Measurements from ENCODE around the gene MAMLD1. TPM values are rescaled to one million over a fixed set of nuclear protein-coding genes. Genes with fewer than 3 reads are reported as not detected.

Gene MAMLD1
- total RNA-seq = 1 to 10 TPM; 2.7 to 3.4 TPM

- Mint-ChIP-seq H3K27me3 (ENCODE audit: low read depth) (peaks cover 26% of the 10 kb centered on the region), H3K27ac (peak within 1 kb of the TSS; percentile 42), H3K36me3 (ENCODE audit: insufficient read depth in 2 of 2) (peaks cover 0 to 1% of the 10 kb centered on the region in 2 donors), H3K4me1 (ENCODE audit: low read depth) (peaks cover 17% of the 10 kb centered on the region), H3K9me3 (no peaks in the 10 kb centered on the region), H3K4me3 (peak within 1 kb of the TSS; percentile 79 to 90)
- DNase-seq = peak; percentile 55 to 70
- peak; percentile 59 to 61 for ATAC-seq (replicated peaks in 1 of 2)
Measured at GRCh38 chrX:150362599-150363481, at the start of gene MAMLD1. Gene MAMLD1 (plus strand): TSS chrX:150363317. CDS start chrX:150445517, 82,200 bp downstream.

- H3K36me3 Mint-ChIP-seq (ENCODE audit: insufficient read depth in 2 of 2) = no peaks in the 10 kb centered on the region
- no peak overlapping the region for H3K27ac Mint-ChIP-seq
- H3K27me3 Mint-ChIP-seq (ENCODE audit: low read depth) = peaks cover 30% of the 10 kb centered on the region
- H3K4me3 Mint-ChIP-seq = no peak overlapping the region
- no peak for ATAC-seq (replicated peaks in 1 of 2)
- no peaks in the 10 kb centered on the region for H3K4me1 Mint-ChIP-seq (ENCODE audit: low read depth)
- no peak for DNase-seq
- no peaks in the 10 kb centered on the region for H3K9me3 Mint-ChIP-seq
Measured at GRCh38 chrX:150313514-150313913, 49.6 kb upstream of the MAMLD1 start.

- no peaks in the 10 kb centered on the region for H3K36me3 Mint-ChIP-seq (ENCODE audit: insufficient read depth in 2 of 2)
- DNase-seq (no peak), ATAC-seq (replicated peaks in 1 of 2) (no peak)
- no peaks in the 10 kb centered on the region for H3K4me1 Mint-ChIP-seq (ENCODE audit: low read depth)
- no peak overlapping the region for H3K27ac Mint-ChIP-seq
- H3K9me3 Mint-ChIP-seq = no peaks in the 10 kb centered on the region
- H3K4me3 Mint-ChIP-seq = no peak overlapping the region
- H3K27me3 Mint-ChIP-seq (ENCODE audit: low read depth) = peaks cover 30% of the 10 kb centered on the region
Measured at GRCh38 chrX:150314186-150314585, 48.9 kb upstream of the MAMLD1 start.

- Mint-ChIP-seq H3K36me3 (ENCODE audit: insufficient read depth in 2 of 2) (no peaks in the 10 kb centered on the region), H3K4me1 (ENCODE audit: low read depth) (no peaks in the 10 kb centered on the region), H3K27ac (no peak overlapping the region), H3K4me3 (no peak overlapping the region), H3K9me3 (no peaks in the 10 kb centered on the region), H3K27me3 (ENCODE audit: low read depth) (peaks cover 25% of the 10 kb centered on the region)
- ATAC-seq (replicated peaks in 1 of 2) = no peak
- DNase-seq = no peak
Measured at GRCh38 chrX:150316564-150316963, 46.6 kb upstream of the MAMLD1 start.

- DNase-seq (no peak), ATAC-seq (replicated peaks in 1 of 2) (no peak)
- H3K4me3 Mint-ChIP-seq = no peak overlapping the region
Measured at GRCh38 chrX:150323020-150323419, 40.1 kb upstream of the MAMLD1 start.

GRCh38 chrX:150324035-150324728, 38.9 kb upstream of the MAMLD1 start:
- peaks cover 4% of the 10 kb centered on the region for H3K4me1 Mint-ChIP-seq (ENCODE audit: low read depth)
- DNase-seq (no peak), ATAC-seq (replicated peaks in 1 of 2) (no peak)
- peaks cover 0 to 2% of the 10 kb centered on the region in 2 donors for H3K9me3 Mint-ChIP-seq
- H3K4me3 Mint-ChIP-seq = no peak overlapping the region
- H3K27ac Mint-ChIP-seq = no peak overlapping the region
- peaks cover 35% of the 10 kb centered on the region for H3K27me3 Mint-ChIP-seq (ENCODE audit: low read depth)
- peaks cover 0 to 3% of the 10 kb centered on the region in 2 donors for H3K36me3 Mint-ChIP-seq (ENCODE audit: insufficient read depth in 2 of 2)

More at GRCh38 chrX:150323020-150323419, 40.1 kb upstream of the MAMLD1 start:
- peaks cover 0 to 2% of the 10 kb centered on the region in 2 donors for H3K9me3 Mint-ChIP-seq
- H3K36me3 Mint-ChIP-seq (ENCODE audit: insufficient read depth in 2 of 2) = peaks cover 0 to 3% of the 10 kb centered on the region in 2 donors
- H3K27ac Mint-ChIP-seq = no peak overlapping the region
- H3K27me3 Mint-ChIP-seq (ENCODE audit: low read depth) = peaks cover 26% of the 10 kb centered on the region
- peaks cover 4% of the 10 kb centered on the region for H3K4me1 Mint-ChIP-seq (ENCODE audit: low read depth)

- H3K36me3 Mint-ChIP-seq (ENCODE audit: insufficient read depth in 2 of 2) = peaks cover 0 to 3% of the 10 kb centered on the region in 2 donors
- H3K9me3 Mint-ChIP-seq = peaks cover 0 to 2% of the 10 kb centered on the region in 2 donors
- H3K27ac Mint-ChIP-seq = no peak overlapping the region
- ATAC-seq (replicated peaks in 1 of 2) (no peak), DNase-seq (no peak)
- H3K4me3 Mint-ChIP-seq = no peak overlapping the region
- peaks cover 4% of the 10 kb centered on the region for H3K4me1 Mint-ChIP-seq (ENCODE audit: low read depth)
- peaks cover 35% of the 10 kb centered on the region for H3K27me3 Mint-ChIP-seq (ENCODE audit: low read depth)
Measured at GRCh38 chrX:150324919-150325318, 38.2 kb upstream of the MAMLD1 start.

GRCh38 chrX:150326541-150327247, 36.4 kb upstream of the MAMLD1 start:
- H3K4me3 Mint-ChIP-seq = no peak overlapping the region
- H3K27me3 Mint-ChIP-seq (ENCODE audit: low read depth) = peaks cover 35% of the 10 kb centered on the region
- H3K4me1 Mint-ChIP-seq (ENCODE audit: low read depth) = peaks cover 4% of the 10 kb centered on the region
- ATAC-seq (replicated peaks in 1 of 2) = no peak
- DNase-seq = no peak
- H3K9me3 Mint-ChIP-seq = peaks cover 0 to 2% of the 10 kb centered on the region in 2 donors
- H3K36me3 Mint-ChIP-seq (ENCODE audit: insufficient read depth in 2 of 2) = peaks cover 0 to 3% of the 10 kb centered on the region in 2 donors
- no peak overlapping the region for H3K27ac Mint-ChIP-seq

GRCh38 chrX:150329282-150329681, 33.8 kb upstream of the MAMLD1 start:
- Mint-ChIP-seq H3K36me3 (ENCODE audit: insufficient read depth in 2 of 2) (no peaks in the 10 kb centered on the region), H3K4me1 (ENCODE audit: low read depth) (peaks cover 4% of the 10 kb centered on the region), H3K27me3 (ENCODE audit: low read depth) (peaks cover 27% of the 10 kb centered on the region), H3K27ac (no peak overlapping the region), H3K9me3 (no peaks in the 10 kb centered on the region), H3K4me3 (no peak overlapping the region)
- no peak for ATAC-seq (replicated peaks in 1 of 2)
- no peak for DNase-seq

GRCh38 chrX:150329868-150330267, 33.2 kb upstream of the MAMLD1 start:
- peaks cover 22% of the 10 kb centered on the region for H3K27me3 Mint-ChIP-seq (ENCODE audit: low read depth)
- peaks cover 4% of the 10 kb centered on the region for H3K4me1 Mint-ChIP-seq (ENCODE audit: low read depth)
- H3K27ac Mint-ChIP-seq = no peak overlapping the region
- no peaks in the 10 kb centered on the region for H3K9me3 Mint-ChIP-seq
- DNase-seq (no peak), ATAC-seq (replicated peaks in 1 of 2) (no peak)
- H3K36me3 Mint-ChIP-seq (ENCODE audit: insufficient read depth in 2 of 2) = no peaks in the 10 kb centered on the region
- H3K4me3 Mint-ChIP-seq = no peak overlapping the region

GRCh38 chrX:150332023-150332422, 31.1 kb upstream of the MAMLD1 start:
- peaks cover 15% of the 10 kb centered on the region for H3K27me3 Mint-ChIP-seq (ENCODE audit: low read depth)
- H3K27ac Mint-ChIP-seq = no peak overlapping the region
- H3K4me1 Mint-ChIP-seq (ENCODE audit: low read depth) = no peaks in the 10 kb centered on the region
- no peaks in the 10 kb centered on the region for H3K9me3 Mint-ChIP-seq
- no peak for ATAC-seq (replicated peaks in 1 of 2)
- DNase-seq = no peak
- H3K36me3 Mint-ChIP-seq (ENCODE audit: insufficient read depth in 2 of 2) = no peaks in the 10 kb centered on the region
- no peak overlapping the region for H3K4me3 Mint-ChIP-seq

- H3K27ac Mint-ChIP-seq = no peak overlapping the region
Measured at GRCh38 chrX:150334100-150334499, 29.0 kb upstream of the MAMLD1 start.

GRCh38 chrX:150334981-150335380, 28.1 kb upstream of the MAMLD1 start:
- H3K36me3 Mint-ChIP-seq (ENCODE audit: insufficient read depth in 2 of 2) = no peaks in the 10 kb centered on the region
- DNase-seq (no peak), ATAC-seq (replicated peaks in 1 of 2) (no peak)
- no peaks in the 10 kb centered on the region for H3K4me1 Mint-ChIP-seq (ENCODE audit: low read depth)
- no peaks in the 10 kb centered on the region for H3K27me3 Mint-ChIP-seq (ENCODE audit: low read depth)
- H3K4me3 Mint-ChIP-seq = no peak overlapping the region
- no peaks in the 10 kb centered on the region for H3K9me3 Mint-ChIP-seq
- no peak overlapping the region for H3K27ac Mint-ChIP-seq

More at GRCh38 chrX:150334100-150334499, 29.0 kb upstream of the MAMLD1 start:
- Mint-ChIP-seq H3K4me3 (no peak overlapping the region), H3K9me3 (no peaks in the 10 kb centered on the region), H3K4me1 (ENCODE audit: low read depth) (no peaks in the 10 kb centered on the region), H3K27me3 (ENCODE audit: low read depth) (no peaks in the 10 kb centered on the region), H3K36me3 (ENCODE audit: insufficient read depth in 2 of 2) (no peaks in the 10 kb centered on the region)
- no peak for DNase-seq
- ATAC-seq (replicated peaks in 1 of 2) = no peak

All from activated T-cell treated with anti-CD3 and anti-CD28 coated beads, Interleukin-2, amount 50 U/mL, for 72 hours (primary cell).